Measurements from ENCODE around the gene HIPK4. TPM values are rescaled to one million over a fixed set of nuclear protein-coding genes. Genes with fewer than 3 reads are reported as not detected.
"Not testable (repeated sequence)": the region's sequence is repeated elsewhere in the genome, so short reads cannot be mapped to it uniquely, and the experiment has no call there.

The HIPK4 gene, protein sequence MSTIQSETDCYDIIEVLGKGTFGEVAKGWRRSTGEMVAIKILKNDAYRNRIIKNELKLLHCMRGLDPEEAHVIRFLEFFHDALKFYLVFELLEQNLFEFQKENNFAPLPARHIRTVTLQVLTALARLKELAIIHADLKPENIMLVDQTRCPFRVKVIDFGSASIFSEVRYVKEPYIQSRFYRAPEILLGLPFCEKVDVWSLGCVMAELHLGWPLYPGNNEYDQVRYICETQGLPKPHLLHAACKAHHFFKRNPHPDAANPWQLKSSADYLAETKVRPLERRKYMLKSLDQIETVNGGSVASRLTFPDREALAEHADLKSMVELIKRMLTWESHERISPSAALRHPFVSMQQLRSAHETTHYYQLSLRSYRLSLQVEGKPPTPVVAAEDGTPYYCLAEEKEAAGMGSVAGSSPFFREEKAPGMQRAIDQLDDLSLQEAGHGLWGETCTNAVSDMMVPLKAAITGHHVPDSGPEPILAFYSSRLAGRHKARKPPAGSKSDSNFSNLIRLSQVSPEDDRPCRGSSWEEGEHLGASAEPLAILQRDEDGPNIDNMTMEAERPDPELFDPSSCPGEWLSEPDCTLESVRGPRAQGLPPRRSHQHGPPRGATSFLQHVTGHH
- total RNA-seq (under 1 TPM in 1 of 7 donors, not detected in 6; 0.19 TPM), polyA plus RNA-seq (under 1 TPM in 1 of 3 donors, not detected in 2; 0.08 TPM)
- long read RNA-seq, donor 1 = 0 reads
- long read RNA-seq, donor 2 = 0 reads

DNA sequence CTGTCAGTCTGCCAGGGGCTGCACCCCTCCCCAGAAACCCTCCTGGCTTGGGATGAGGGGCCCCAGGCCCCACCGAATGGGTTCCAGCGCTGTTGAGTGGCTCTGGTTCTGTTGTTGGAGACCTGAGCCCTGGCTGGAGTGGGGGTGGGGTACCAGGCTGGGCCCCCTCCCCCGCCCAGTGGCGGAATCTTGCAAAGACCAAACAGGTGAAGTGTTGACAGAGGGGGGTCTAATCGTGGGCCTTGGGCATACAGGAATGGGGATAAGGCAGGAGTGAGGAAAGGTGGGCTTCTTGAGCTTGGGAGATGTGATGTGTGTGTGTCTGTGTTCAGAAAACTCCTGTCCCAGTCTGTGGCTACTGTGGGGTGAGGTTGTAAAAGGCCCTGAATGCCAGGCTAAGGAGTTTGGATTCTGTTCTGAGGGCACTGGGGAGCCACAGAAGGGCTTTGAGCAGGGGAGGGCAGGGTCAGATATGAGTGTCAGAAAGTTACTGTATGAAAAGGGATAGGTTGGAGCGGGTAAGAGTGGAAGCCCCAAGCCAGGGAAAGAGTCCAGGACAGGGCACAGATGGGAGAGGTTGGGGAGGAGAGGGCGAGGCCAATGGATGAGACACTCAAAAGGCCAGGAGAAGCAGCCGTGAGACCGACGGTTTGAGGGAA is at the start of gene HIPK4:
Gene HIPK4, minus strand, starts transcription at position 98 of the 659 bp plus-strand sequence. CDS start 279 bp downstream, outside the sequence.
- intact Hi-C loops (cut with DNase I; ENCODE audit: low total_unique reads) = no loop called here
- Histone ChIP-seq H3K9me3 (no peaks in the 10 kb centered on the region), H3K36me3 (no peaks in the 10 kb centered on the region), H3K27me3 (replicated peaks in 1 of 7) (no peaks in the 10 kb centered on the region), H3K4me3 (no peak within 1 kb of the TSS), H3K4me1 (no peaks in the 10 kb centered on the region), H3K27ac (no peak within 1 kb of the TSS)
- DNase-seq = no peak
- WGBS, 5 donors = 88 to 93% (median 90%) methylated on average over 9 to 10 of the region's 10 CpGs
- TF ChIP-seq, protein P1, sequence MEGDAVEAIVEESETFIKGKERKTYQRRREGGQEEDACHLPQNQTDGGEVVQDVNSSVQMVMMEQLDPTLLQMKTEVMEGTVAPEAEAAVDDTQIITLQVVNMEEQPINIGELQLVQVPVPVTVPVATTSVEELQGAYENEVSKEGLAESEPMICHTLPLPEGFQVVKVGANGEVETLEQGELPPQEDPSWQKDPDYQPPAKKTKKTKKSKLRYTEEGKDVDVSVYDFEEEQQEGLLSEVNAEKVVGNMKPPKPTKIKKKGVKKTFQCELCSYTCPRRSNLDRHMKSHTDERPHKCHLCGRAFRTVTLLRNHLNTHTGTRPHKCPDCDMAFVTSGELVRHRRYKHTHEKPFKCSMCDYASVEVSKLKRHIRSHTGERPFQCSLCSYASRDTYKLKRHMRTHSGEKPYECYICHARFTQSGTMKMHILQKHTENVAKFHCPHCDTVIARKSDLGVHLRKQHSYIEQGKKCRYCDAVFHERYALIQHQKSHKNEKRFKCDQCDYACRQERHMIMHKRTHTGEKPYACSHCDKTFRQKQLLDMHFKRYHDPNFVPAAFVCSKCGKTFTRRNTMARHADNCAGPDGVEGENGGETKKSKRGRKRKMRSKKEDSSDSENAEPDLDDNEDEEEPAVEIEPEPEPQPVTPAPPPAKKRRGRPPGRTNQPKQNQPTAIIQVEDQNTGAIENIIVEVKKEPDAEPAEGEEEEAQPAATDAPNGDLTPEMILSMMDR (IDR thresholded peaks at IDR 0.05 in 8 of 11, conservative IDR thresholded peaks at IDR 0.05 in 3 of 11) = no peak
- TF ChIP-seq POLR2A (IDR thresholded peaks at IDR 0.05) (no peak), POLR2AphosphoS5 (IDR thresholded peaks at IDR 0.05) (no peak)

DNA sequence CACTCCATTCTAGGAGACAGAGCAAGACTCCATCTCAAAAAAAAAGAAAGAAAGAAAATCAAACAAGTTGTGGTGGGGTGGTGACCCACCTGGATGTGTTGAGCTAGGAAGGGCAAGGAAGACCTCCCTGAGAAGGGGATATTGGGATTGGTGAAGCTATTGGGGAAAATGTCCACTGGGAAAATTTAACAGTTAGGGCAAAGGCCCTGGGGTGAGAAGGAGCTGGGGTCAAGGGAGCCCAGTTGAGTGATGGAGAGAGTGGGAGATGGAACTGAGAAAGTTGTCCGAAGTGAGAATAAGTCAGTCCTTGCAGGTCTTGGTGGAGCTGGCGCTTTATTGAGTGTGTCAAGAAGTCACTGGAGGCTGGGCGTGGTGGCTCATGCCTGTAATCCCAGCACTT is 48.3 kb upstream of the HIPK4 start:
- H3K27me3 ChIP-seq (replicated peaks in 1 of 7) = no peaks in the 10 kb centered on the region
- H3K27ac ChIP-seq = no peak overlapping the region
- TF ChIP-seq POLR2A (IDR thresholded peaks at IDR 0.05) (no peak), POLR2AphosphoS5 (IDR thresholded peaks at IDR 0.05) (no peak)
- TF ChIP-seq, protein P1 (IDR thresholded peaks at IDR 0.05 in 8 of 11, conservative IDR thresholded peaks at IDR 0.05 in 3 of 11) = no peak
- peaks cover 15 to 68% (median 42%) of the 10 kb centered on the region in 6 donors for H3K4me1 ChIP-seq
- intact Hi-C loops (cut with DNase I; ENCODE audit: low total_unique reads) = no loop called here
- peaks cover 0 to 31% (median 22%) of the 10 kb centered on the region in 6 donors for H3K36me3 ChIP-seq
- WGBS, 5 donors = 83 to 99% (median 97%) methylated on average over 3 of the region's 3 CpGs
- H3K9me3 ChIP-seq = no peaks in the 10 kb centered on the region
- H3K4me3 ChIP-seq = no peak overlapping the region
- no peak for DNase-seq

DNA sequence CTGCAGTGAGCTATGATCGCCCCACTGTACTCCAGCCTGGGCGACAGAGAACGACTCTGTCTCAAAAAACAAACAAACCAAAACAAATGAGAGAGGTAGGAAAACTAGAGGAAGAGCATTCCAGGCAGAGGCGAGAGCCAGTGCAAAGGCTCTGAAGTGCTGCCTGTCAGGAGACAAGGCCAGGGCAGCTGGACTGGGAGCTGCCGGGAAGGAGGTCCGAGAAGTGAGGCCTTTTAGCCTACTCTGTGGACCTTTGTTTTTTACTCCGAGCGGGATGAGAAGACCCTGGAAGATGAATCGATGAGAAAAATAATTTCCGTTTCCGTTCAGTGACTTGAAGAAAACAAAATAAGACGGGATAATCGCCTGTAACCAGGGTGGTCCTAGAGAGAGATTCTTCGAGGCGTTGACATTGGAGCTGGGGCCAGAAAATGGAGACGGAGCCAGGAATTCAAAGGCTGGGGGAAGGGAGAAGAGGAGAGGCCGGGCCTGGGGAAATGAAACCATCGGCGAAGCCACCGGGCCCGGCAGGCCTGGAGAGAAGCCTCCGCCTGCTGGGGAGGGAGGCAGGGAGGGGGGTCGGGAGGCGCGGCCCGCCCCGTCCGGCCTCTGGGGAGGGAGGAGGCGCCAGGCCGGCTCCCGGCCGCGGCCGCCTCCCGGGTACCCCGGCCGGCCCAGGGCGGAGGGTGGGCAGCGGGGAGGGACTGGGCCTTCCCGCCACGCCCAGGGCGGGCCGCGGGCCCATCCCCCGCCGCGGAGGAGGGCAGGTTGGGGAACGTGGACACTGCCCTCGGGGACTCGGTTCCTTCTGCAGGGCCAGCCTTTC is 43.6 kb upstream of the HIPK4 start:
- TF ChIP-seq POLR2A (IDR thresholded peaks at IDR 0.05) = peak in 1 of 3 donors; percentile 2
- peak; percentile 70 to 81 (median 79) for TF ChIP-seq POLR2AphosphoS5 (IDR thresholded peaks at IDR 0.05)
- TF ChIP-seq, protein P1 (IDR thresholded peaks at IDR 0.05 in 8 of 11, conservative IDR thresholded peaks at IDR 0.05 in 3 of 11) = peak in 1 of 11 experiments; percentile 22
- Histone ChIP-seq H3K4me1 (peaks cover 6 to 47% (median 35%) of the 10 kb centered on the region in 6 donors), H3K27me3 (replicated peaks in 1 of 7) (no peaks in the 10 kb centered on the region), H3K4me3 (peak overlapping the region; percentile 9 to 67 (median 36)), H3K27ac (peak overlapping the region; percentile 88 to 94 (median 92)), H3K9me3 (no peaks in the 10 kb centered on the region), H3K36me3 (no peaks in the 10 kb centered on the region)
- 4 to 8% (median 5%) methylated on average over 34 to 50 of the region's 50 CpGs for WGBS, 5 donors
- peak; percentile 96 for DNase-seq
- intact Hi-C loops (cut with DNase I; ENCODE audit: low total_unique reads) = no loop called here

DNA sequence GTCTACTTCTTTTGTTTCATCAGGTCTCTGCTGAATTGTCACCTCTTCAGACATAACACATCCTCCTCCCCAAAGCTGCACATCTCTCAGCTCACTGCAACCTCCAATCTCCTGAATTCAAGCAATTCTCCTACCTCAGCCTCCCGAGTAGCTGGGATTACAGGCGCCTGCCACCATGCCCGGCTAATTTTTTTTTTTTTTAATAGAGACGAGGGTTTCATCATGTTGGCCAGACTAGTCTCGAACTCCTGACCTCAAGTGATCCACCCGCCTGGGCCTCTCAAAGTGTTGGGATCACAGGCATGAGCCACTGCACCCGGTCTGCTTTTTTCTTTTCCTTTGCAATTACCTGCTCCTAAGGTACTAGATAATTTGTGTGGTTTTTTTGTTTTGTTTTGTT is 42.8 kb upstream of the HIPK4 start:
- peak overlapping the region in 6 of 8 donors; percentile 34 to 67 (median 38) for H3K4me3 ChIP-seq
- H3K9me3 ChIP-seq; intact Hi-C loops (cut with DNase I; ENCODE audit: low total_unique reads); DNase-seq; H3K27me3 ChIP-seq (replicated peaks in 1 of 7); H3K36me3 ChIP-seq: not testable (repeated sequence)
- 43 to 68% (median 63%) methylated on average over 7 of the region's 7 CpGs for WGBS, 5 donors
- peaks cover 6 to 47% (median 35%) of the 10 kb centered on the region in 6 donors for H3K4me1 ChIP-seq
- H3K27ac ChIP-seq = peak overlapping the region; percentile 88 to 94 (median 92)

All from spleen (tissue), 13 donors.